G401.6 (cell line): Measurements from ENCODE around the gene FBXL7.

Source experiments
- FAIRE-seq: peaks from 2 replicates; lab custom pipeline; 2012; peaks lifted over from hg19 to GRCh38; lab: Jason Lieb, UNC

The FBXL7 gene

GRCh38 chr5:15502208-15502607 lies 2.2 kb downstream of the FBXL7 start:
- FAIRE-seq = no peak

- FAIRE-seq = no peak
These were observed 6.2 kb downstream of the FBXL7 start for GRCh38 chr5:15506146-15506545.

GRCh38 chr5:15506897-15507296 lies 6.9 kb downstream of the FBXL7 start:
- no peak for FAIRE-seq

GRCh38 chr5:15510092-15510491 lies 10.1 kb downstream of the FBXL7 start:
- FAIRE-seq = no peak

GRCh38 chr5:15510831-15511230 lies 10.9 kb downstream of the FBXL7 start:
- FAIRE-seq = no peak

- FAIRE-seq = no peak
These were observed 13.5 kb downstream of the FBXL7 start for GRCh38 chr5:15513431-15513830.

GRCh38 chr5:15513911-15514310 lies 13.9 kb downstream of the FBXL7 start:
- no peak for FAIRE-seq

- FAIRE-seq = no peak
These were observed 15.2 kb downstream of the FBXL7 start for GRCh38 chr5:15515229-15515628.

GRCh38 chr5:15516486-15516885 lies 16.5 kb downstream of the FBXL7 start:
- no peak for FAIRE-seq

GRCh38 chr5:15518786-15519185 lies 18.8 kb downstream of the FBXL7 start:
- no peak for FAIRE-seq

GRCh38 chr5:15520856-15521255 lies 20.9 kb downstream of the FBXL7 start:
- no peak for FAIRE-seq

GRCh38 chr5:15521381-15522186 lies 21.6 kb downstream of the FBXL7 start:
- FAIRE-seq = no peak

GRCh38 chr5:15522187-15522520 lies 22.2 kb downstream of the FBXL7 start:
- FAIRE-seq = no peak

GRCh38 chr5:15524712-15525111 lies 24.7 kb downstream of the FBXL7 start:
- no peak for FAIRE-seq

- FAIRE-seq = no peak
These were observed 25.8 kb downstream of the FBXL7 start for GRCh38 chr5:15525703-15526275.

- no peak for FAIRE-seq
These were observed 26.4 kb downstream of the FBXL7 start for GRCh38 chr5:15526413-15526812.

- no peak for FAIRE-seq
These were observed 28.5 kb downstream of the FBXL7 start for GRCh38 chr5:15528476-15528875.

- no peak for FAIRE-seq
These were observed 29.0 kb downstream of the FBXL7 start for GRCh38 chr5:15529013-15529412.

- FAIRE-seq = no peak
These were observed 29.8 kb downstream of the FBXL7 start for GRCh38 chr5:15529821-15530220.

- FAIRE-seq = no peak
These were observed 33.3 kb downstream of the FBXL7 start for GRCh38 chr5:15533129-15533893.

GRCh38 chr5:15535938-15536337 lies 36.0 kb downstream of the FBXL7 start:
- FAIRE-seq = no peak

- FAIRE-seq = no peak
These were observed 38.5 kb downstream of the FBXL7 start for GRCh38 chr5:15538516-15538915.

GRCh38 chr5:15539951-15540350 lies 40.0 kb downstream of the FBXL7 start:
- no peak for FAIRE-seq

- no peak for FAIRE-seq
These were observed 44.1 kb downstream of the FBXL7 start for GRCh38 chr5:15544039-15544438.
